HG03521 (cell line): ENCODE measurements around the gene CTSE.
"Not testable (repeated sequence)": the region's sequence is repeated elsewhere in the genome, so short reads cannot be mapped to it uniquely, and the experiment has no call there.

ENCODE experiments used
- ATAC-seq: cut with Tn5 transposase; IDR thresholded peaks from one replicate; pipeline ENCODE4 v1.9.1; 2021; ENCODE audit warnings: mild to moderate bottlenecking, moderate library complexity; ENCODE audit not compliant: unreplicated experiment

The CTSE gene

GRCh38 chr1:206020393-206021007, 3.2 kb downstream of the CTSE start:
- no peak for ATAC-seq

- ATAC-seq = no peak
Measured at GRCh38 chr1:206015071-206015470, 8.6 kb downstream of the CTSE start.

- ATAC-seq = no peak
Measured at GRCh38 chr1:206014601-206015000, 9.1 kb downstream of the CTSE start.

- ATAC-seq = no peak
Measured at GRCh38 chr1:206013026-206013795, 10.5 kb downstream of the CTSE start.

GRCh38 chr1:206012086-206012859, 11.4 kb downstream of the CTSE start:
- ATAC-seq = peak; percentile 98

- ATAC-seq = no peak
Measured at GRCh38 chr1:206011057-206011456, 12.6 kb downstream of the CTSE start.

- no peak for ATAC-seq
Measured at GRCh38 chr1:206010060-206010459, 13.6 kb downstream of the CTSE start.

GRCh38 chr1:206006946-206007345, 16.7 kb downstream of the CTSE start:
- no peak for ATAC-seq

GRCh38 chr1:206005778-206006180, 17.9 kb downstream of the CTSE start:
- ATAC-seq = no peak

- no peak for ATAC-seq
Measured at GRCh38 chr1:206005234-206005633, 18.5 kb downstream of the CTSE start.

GRCh38 chr1:206004826-206005225, 18.9 kb downstream of the CTSE start:
- no peak for ATAC-seq

GRCh38 chr1:206003854-206004800, 19.6 kb downstream of the CTSE start:
- ATAC-seq = no peak

GRCh38 chr1:206002871-206003801, 20.6 kb downstream of the CTSE start, which contains the start of gene RAB7B:
RAB7B (minus strand) TSS chr1:206003395; CDS start chr1:205994135, 9,260 bp downstream.
- no peak for ATAC-seq

- no peak for ATAC-seq
Measured at GRCh38 chr1:206002160-206002559, 21.5 kb downstream of the CTSE start.

GRCh38 chr1:206001476-206001888, 22.2 kb downstream of the CTSE start:
- ATAC-seq = no peak

- ATAC-seq = no peak
Measured at GRCh38 chr1:206000641-206001339, 22.9 kb downstream of the CTSE start.

GRCh38 chr1:205998457-205999241, 25.0 kb downstream of the CTSE start:
- ATAC-seq = no peak

GRCh38 chr1:205996641-205997040, 27.1 kb downstream of the CTSE start:
- ATAC-seq = not testable (repeated sequence)
